Breast epithelium (tissue), 3 donors: ENCODE results near the gene VANGL2.

Experiments used
- POLR2A ChIP-seq: fragments of 450-650 bp; IDR thresholded peaks from one replicate; pipeline ENCODE4 v1.6.1; 2016; ENCODE audit warnings: antibody characterized with exemption, mild to moderate bottlenecking, moderate library complexity
- POLR2AphosphoS5 ChIP-seq, 3 donors: sonication (generic); formaldehyde crosslinking; IDR thresholded peaks; one replicate each; pipeline ENCODE4 v1.6.1; 2017; ENCODE audit warnings: antibody characterized with exemption in 3 of 3
- TF ChIP-seq, protein P1 (sequence below), 3 donors: fragments of 450-650 bp; IDR thresholded peaks; one replicate each; pipeline ENCODE4 v1.5.1; 2016 to 2017; ENCODE audit warnings: antibody characterized with exemption in 3 of 3, mild to moderate bottlenecking in 3 of 3, moderate library complexity in 3 of 3

DNA sequence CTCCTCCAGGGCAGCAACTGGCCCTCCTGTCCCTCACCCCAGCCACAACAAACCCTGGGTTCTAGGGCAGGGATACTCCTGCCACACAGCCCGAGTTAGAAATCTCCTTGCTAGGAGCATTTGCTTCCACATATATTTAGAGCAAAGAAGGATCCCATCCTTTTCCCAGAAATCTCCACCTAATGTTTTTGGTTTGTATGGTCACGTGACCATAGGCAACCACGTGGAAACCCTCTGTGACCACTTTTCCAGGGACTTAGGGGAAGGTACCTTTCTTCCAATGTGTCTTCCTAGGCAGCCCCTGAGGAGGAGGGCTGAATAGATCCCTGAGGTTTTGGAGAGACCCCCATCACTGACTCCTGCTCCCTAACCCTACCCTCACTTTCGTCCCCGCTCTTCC lies 25.5 kb downstream of the VANGL2 start:
- TF ChIP-seq, protein P1, sequence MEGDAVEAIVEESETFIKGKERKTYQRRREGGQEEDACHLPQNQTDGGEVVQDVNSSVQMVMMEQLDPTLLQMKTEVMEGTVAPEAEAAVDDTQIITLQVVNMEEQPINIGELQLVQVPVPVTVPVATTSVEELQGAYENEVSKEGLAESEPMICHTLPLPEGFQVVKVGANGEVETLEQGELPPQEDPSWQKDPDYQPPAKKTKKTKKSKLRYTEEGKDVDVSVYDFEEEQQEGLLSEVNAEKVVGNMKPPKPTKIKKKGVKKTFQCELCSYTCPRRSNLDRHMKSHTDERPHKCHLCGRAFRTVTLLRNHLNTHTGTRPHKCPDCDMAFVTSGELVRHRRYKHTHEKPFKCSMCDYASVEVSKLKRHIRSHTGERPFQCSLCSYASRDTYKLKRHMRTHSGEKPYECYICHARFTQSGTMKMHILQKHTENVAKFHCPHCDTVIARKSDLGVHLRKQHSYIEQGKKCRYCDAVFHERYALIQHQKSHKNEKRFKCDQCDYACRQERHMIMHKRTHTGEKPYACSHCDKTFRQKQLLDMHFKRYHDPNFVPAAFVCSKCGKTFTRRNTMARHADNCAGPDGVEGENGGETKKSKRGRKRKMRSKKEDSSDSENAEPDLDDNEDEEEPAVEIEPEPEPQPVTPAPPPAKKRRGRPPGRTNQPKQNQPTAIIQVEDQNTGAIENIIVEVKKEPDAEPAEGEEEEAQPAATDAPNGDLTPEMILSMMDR (IDR thresholded peaks at IDR 0.05), result no peak
- TF ChIP-seq POLR2AphosphoS5 (IDR thresholded peaks at IDR 0.05) (no peak), POLR2A (no peak)
